Upper lobe of left lung (tissue), 6 donors: ENCODE measurements around the gene CES2. TPM values are rescaled to one million over a fixed set of nuclear protein-coding genes. Genes with fewer than 3 reads are reported as not detected.

Source experiments
- ATAC-seq, 2 donors: fragments of 200-7000 bp; cut with Tn5 transposase; one replicate each; pipeline ENCODE4 v1.9.1; 2022; ENCODE audit warnings: mild to moderate bottlenecking in 2 of 2, moderate library complexity in 2 of 2; ENCODE audit not compliant: low FRiP score in 2 of 2
- DNase-seq, 2 donors: peaks; one replicate each; pipeline ENCODE4 v3.0.0-alpha.2; 2019 to 2020
- H3K27ac ChIP-seq, 4 donors: fragments of 200-600 bp; sonication (generic); one replicate each; pipeline ENCODE4 v1.5.1; 2016 to 2019
- H3K27me3 ChIP-seq, 4 donors: fragments of 200-600 bp; sonication (generic); one replicate each; pipeline ENCODE4 v1.5.1; 2017 to 2019
- H3K36me3 ChIP-seq, 4 donors: fragments of 200-600 bp; sonication (generic); one replicate each; pipeline ENCODE4 v1.5.1; 2016 to 2019
- H3K4me1 ChIP-seq, 4 donors: fragments of 200-600 bp; sonication (generic); one replicate each; pipeline ENCODE4 v1.5.1; 2018 to 2019
- H3K4me3 ChIP-seq, 4 donors: fragments of 200-600 bp; sonication (generic); one replicate each; pipeline ENCODE4 v1.5.1; 2017 to 2019; ENCODE audit warnings: mild to moderate bottlenecking in 2 of 4, moderate library complexity in 1 of 4
- H3K9me3 ChIP-seq, 4 donors: fragments of 200-600 bp; sonication (generic); one replicate each; pipeline ENCODE4 v1.5.1; 2018 to 2019
- EP300 ChIP-seq, 4 donors: sonication (generic); formaldehyde crosslinking; IDR thresholded peaks; one replicate each; pipeline ENCODE4 v1.5.1; 2017; ENCODE audit warnings: antibody characterized with exemption in 4 of 4, control low read depth in 2 of 4
- POLR2A ChIP-seq, 4 donors: fragments of 450-650 bp; IDR thresholded peaks; one replicate each; pipeline ENCODE4 v1.5.1; 2016 to 2017; ENCODE audit warnings: antibody characterized with exemption in 4 of 4, mild to moderate bottlenecking in 2 of 4
- POLR2AphosphoS5 ChIP-seq, 2 donors: sonication (generic); formaldehyde crosslinking; IDR thresholded peaks; one replicate each; pipeline ENCODE4 v1.5.1; 2017; ENCODE audit warnings: antibody characterized with exemption in 2 of 2
- WGBS, 2 donors: methylation state at CpG; one replicate each; pipeline ENCODE4 v1.1.5; 2017 to 2018; 5-methylcytosine and 5-hydroxymethylcytosine counted together
- total RNA-seq, 6 donors: library from RNA; depleted of rRNA in 4 of 6; stranded (reverse); fragments of >200 nt in 4 of 6; gene quantifications; one replicate each; pipeline versions ENCODE4 v1.1.0 to v1.2.1, GENCODE V29; 2016 to 2021
- TF ChIP-seq, protein P1 (sequence below), 6 experiments: fragments of 450-650 bp in 4 of 6; fragments of 200-600 bp in 2 of 6; sonication (generic) in 2 of 6; IDR thresholded peaks; one replicate each; pipeline ENCODE4 v1.5.1; 2016 to 2019; ENCODE audit warnings: antibody characterized with exemption in 6 of 6
- donor health status: DM: no; HTN: no; CAD: no; lungs with moderate emphysema.
- donor health status: DM: no; HTN: yes; CAD: no; lungs with severe emphysema.

The CES2 gene
- total RNA-seq, 6 donors from 2014 or later, result 32.2 to 76.1 (median 46.5) TPM

GRCh38 chr16:66975302-66975893, 40.1 kb downstream of the CES2 start:
- ATAC-seq, result no peak
- DNase-seq, result no peak
- peaks cover 0 to 13% (median 5%) of the 10 kb centered on the region in 4 donors for H3K4me1 ChIP-seq
- WGBS, 2 donors, result 86 to 89% methylated on average over 14 of the region's 14 CpGs
- no peaks in the 10 kb centered on the region for H3K27me3 ChIP-seq
- H3K36me3 ChIP-seq, result no peaks in the 10 kb centered on the region
- no peaks in the 10 kb centered on the region for H3K9me3 ChIP-seq
- H3K4me3 ChIP-seq, result no peak overlapping the region
- no peak overlapping the region for H3K27ac ChIP-seq
- TF ChIP-seq POLR2A (IDR thresholded peaks at IDR 0.05) (no peak), POLR2AphosphoS5 (IDR thresholded peaks at IDR 0.05) (no peak), EP300 (IDR thresholded peaks at IDR 0.05) (no peak)
- TF ChIP-seq, protein P1, sequence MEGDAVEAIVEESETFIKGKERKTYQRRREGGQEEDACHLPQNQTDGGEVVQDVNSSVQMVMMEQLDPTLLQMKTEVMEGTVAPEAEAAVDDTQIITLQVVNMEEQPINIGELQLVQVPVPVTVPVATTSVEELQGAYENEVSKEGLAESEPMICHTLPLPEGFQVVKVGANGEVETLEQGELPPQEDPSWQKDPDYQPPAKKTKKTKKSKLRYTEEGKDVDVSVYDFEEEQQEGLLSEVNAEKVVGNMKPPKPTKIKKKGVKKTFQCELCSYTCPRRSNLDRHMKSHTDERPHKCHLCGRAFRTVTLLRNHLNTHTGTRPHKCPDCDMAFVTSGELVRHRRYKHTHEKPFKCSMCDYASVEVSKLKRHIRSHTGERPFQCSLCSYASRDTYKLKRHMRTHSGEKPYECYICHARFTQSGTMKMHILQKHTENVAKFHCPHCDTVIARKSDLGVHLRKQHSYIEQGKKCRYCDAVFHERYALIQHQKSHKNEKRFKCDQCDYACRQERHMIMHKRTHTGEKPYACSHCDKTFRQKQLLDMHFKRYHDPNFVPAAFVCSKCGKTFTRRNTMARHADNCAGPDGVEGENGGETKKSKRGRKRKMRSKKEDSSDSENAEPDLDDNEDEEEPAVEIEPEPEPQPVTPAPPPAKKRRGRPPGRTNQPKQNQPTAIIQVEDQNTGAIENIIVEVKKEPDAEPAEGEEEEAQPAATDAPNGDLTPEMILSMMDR (IDR thresholded peaks at IDR 0.05), result no peak

- H3K27me3 ChIP-seq, result no peaks in the 10 kb centered on the region
- H3K27ac ChIP-seq, result no peak overlapping the region
- DNase-seq (no peak), ATAC-seq (no peak)
- 52 to 55% methylated on average over 13 of the region's 13 CpGs for WGBS, 2 donors
- peaks cover 0 to 13% (median 5%) of the 10 kb centered on the region in 4 donors for H3K4me1 ChIP-seq
- TF ChIP-seq POLR2A (IDR thresholded peaks at IDR 0.05) (no peak), POLR2AphosphoS5 (IDR thresholded peaks at IDR 0.05) (no peak), EP300 (IDR thresholded peaks at IDR 0.05) (no peak)
- TF ChIP-seq, protein P1 (IDR thresholded peaks at IDR 0.05), result no peak
- no peaks in the 10 kb centered on the region for H3K36me3 ChIP-seq
- no peaks in the 10 kb centered on the region for H3K9me3 ChIP-seq
- no peak overlapping the region for H3K4me3 ChIP-seq
These were observed 41.4 kb downstream of the CES2 start for GRCh38 chr16:66976746-66977145.

DNA sequence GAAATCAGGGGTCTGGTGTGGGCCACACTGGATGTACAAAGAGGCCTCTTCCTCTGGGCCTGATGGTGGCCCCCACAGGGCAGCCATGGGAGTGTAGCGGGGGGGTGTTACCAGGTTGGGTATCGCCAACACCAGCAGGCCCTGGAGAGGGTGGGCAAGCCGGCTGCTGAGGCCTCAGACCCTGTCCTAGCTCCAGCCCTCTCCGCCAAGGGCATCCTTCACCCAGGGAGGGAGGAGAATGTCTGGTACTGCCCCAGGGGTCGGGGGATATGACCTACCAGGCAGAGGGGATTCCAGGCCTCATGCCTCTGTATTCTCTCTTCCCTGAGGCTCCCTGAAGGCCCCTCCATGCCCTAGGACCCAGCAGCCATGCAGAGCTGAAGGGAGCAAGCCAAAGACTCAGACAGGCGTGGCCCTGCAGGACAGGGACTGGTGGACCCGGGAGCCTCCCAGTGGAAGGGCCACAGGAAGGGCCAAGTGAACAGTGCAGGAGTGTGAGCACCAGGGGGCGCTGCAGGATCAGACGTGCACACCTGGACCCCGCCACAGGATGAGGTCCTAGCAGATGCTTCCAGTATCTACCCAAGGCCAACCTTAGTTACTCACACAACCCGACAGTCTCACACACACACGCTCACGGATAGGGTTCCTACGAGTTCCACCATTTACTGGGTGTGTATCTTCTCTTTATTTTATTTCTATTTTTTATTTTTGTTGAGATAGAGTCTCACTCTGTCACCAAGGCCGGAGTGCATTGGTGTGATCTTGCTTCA, 42.2 kb downstream of the CES2 start:
- Histone ChIP-seq H3K27ac (no peak overlapping the region), H3K4me3 (no peak overlapping the region), H3K27me3 (no peaks in the 10 kb centered on the region), H3K36me3 (no peaks in the 10 kb centered on the region), H3K4me1 (peaks cover 0 to 13% (median 5%) of the 10 kb centered on the region in 4 donors), H3K9me3 (no peaks in the 10 kb centered on the region)
- ATAC-seq (peak; percentile 94 to 96), DNase-seq (peak; percentile 86 to 93)
- TF ChIP-seq, protein P1 (IDR thresholded peaks at IDR 0.05), result peak; percentile 95 to 99 (median 97)
- no peak for TF ChIP-seq POLR2A (IDR thresholded peaks at IDR 0.05)
- 15 to 31% methylated on average over 8 to 15 of the region's 15 CpGs for WGBS, 2 donors

DNA sequence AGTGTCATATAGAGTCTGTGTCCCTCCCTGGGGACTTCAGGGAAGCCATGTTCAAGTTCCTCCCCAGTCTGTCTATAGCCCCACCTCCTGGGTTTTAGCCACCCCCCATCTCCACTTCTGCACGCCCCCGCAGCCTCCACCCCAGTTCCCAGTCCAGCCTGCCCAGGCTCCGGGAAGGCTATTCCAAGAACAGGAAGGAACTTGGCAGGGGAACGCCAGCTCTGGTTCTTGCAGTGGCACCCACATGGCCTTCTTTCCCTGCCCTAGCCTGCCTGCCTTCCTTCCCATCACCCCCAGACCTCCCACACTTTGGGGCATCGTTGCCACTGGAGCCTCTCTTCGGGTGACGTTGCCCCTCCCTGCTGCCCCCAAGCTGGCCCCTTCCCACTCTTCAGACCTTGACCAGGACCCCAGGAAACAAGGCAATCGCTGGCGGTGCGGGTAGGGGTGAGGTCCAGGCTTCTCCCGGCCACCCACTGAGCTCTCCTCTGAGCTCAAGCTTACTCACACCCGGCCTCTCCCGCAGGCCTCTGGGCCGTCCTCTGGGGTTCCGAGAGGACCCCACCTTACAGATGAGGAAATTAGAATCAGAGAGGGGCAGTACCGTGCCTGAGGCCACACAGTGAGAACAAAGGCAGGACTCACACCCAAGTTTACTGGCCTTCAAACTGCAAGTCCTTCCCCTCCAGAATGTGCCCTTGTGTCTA, 43.8 kb downstream of the CES2 start:
- DNase-seq (no peak), ATAC-seq (peak; percentile 46 to 67)
- Histone ChIP-seq H3K9me3 (no peaks in the 10 kb centered on the region), H3K27me3 (no peaks in the 10 kb centered on the region), H3K36me3 (no peaks in the 10 kb centered on the region), H3K27ac (no peak overlapping the region), H3K4me1 (peaks cover 0 to 13% (median 5%) of the 10 kb centered on the region in 4 donors), H3K4me3 (no peak overlapping the region)
- 62 to 68% methylated on average over 13 to 15 of the region's 16 CpGs for WGBS, 2 donors
- no peak for TF ChIP-seq POLR2AphosphoS5 (IDR thresholded peaks at IDR 0.05)
- TF ChIP-seq POLR2A (IDR thresholded peaks at IDR 0.05), result no peak
- TF ChIP-seq, protein P1 (IDR thresholded peaks at IDR 0.05), result no peak
- no peak for TF ChIP-seq EP300 (IDR thresholded peaks at IDR 0.05)
